Measurements from ENCODE around the gene CTXN1.

The CTXN1 gene

GRCh38 chr19:7903244-7904073 is 22.5 kb downstream of the CTXN1 start, which contains the start of gene MAP2K7 (continued):
- TF ChIP-seq HOXD13 (CRISPR knock-in tag; IDR thresholded peaks at IDR 0.05; ENCODE audit: borderline replicate concordance): no peak
- no peak for TF ChIP-seq ZBTB6 (tag by site-specific recombination; IDR thresholded peaks at IDR 0.05)
- no peak; the same call in 1 of the 2 replicates for TF ChIP-seq KLF16 (tag by site-specific recombination; IDR thresholded peaks at IDR 0.05)
- TF ChIP-seq ZNF19 (tag by site-specific recombination; IDR thresholded peaks at IDR 0.05; ENCODE audit: low read depth): no peak
- TF ChIP-seq, protein P1, sequence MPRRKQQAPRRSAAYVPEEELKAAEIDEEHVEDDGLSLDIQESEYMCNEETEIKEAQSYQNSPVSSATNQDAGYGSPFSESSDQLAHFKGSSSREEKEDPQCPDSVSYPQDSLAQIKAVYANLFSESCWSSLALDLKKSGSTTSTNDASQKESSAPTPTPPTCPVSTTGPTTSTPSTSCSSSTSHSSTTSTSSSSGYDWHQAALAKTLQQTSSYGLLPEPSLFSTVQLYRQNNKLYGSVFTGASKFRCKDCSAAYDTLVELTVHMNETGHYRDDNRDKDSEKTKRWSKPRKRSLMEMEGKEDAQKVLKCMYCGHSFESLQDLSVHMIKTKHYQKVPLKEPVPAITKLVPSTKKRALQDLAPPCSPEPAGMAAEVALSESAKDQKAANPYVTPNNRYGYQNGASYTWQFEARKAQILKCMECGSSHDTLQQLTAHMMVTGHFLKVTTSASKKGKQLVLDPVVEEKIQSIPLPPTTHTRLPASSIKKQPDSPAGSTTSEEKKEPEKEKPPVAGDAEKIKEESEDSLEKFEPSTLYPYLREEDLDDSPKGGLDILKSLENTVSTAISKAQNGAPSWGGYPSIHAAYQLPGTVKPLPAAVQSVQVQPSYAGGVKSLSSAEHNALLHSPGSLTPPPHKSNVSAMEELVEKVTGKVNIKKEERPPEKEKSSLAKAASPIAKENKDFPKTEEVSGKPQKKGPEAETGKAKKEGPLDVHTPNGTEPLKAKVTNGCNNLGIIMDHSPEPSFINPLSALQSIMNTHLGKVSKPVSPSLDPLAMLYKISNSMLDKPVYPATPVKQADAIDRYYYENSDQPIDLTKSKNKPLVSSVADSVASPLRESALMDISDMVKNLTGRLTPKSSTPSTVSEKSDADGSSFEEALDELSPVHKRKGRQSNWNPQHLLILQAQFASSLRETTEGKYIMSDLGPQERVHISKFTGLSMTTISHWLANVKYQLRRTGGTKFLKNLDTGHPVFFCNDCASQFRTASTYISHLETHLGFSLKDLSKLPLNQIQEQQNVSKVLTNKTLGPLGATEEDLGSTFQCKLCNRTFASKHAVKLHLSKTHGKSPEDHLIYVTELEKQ (tag by site-specific recombination; IDR thresholded peaks at IDR 0.05; ENCODE audit: borderline replicate concordance): no peak
- TF ChIP-seq, protein P2, sequence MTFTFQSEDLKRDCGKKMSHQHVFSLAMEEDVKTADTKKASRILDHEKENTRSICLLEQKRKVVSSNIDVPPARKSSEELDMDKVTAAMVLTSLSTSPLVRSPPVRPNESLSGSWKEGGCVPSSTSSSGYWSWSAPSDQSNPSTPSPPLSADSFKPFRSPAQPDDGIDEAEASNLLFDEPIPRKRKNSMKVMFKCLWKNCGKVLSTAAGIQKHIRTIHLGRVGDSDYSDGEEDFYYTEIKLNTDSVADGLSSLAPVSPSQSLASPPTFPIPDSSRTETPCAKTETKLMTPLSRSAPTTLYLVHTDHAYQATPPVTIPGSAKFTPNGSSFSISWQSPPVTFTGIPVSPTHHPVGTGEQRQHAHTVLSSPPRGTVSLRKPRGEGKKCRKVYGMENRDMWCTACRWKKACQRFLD (tag by site-specific recombination; IDR thresholded peaks at IDR 0.05): no peak
- TF ChIP-seq ZXDB (tag by site-specific recombination; IDR thresholded peaks at IDR 0.05): peak; percentile 43; the same call in 1 of the 2 replicates
- TF ChIP-seq ZNF664 (tag by site-specific recombination; IDR thresholded peaks at IDR 0.05): no peak
- TF ChIP-seq WT1 (tag by site-specific recombination; IDR thresholded peaks at IDR 0.05): no peak
- no peak for TF ChIP-seq GLI4 (tag by site-specific recombination; IDR thresholded peaks at IDR 0.05)
- TF ChIP-seq ZNF404 (tag by site-specific recombination; IDR thresholded peaks at IDR 0.05): no peak
- TF ChIP-seq ZNF600 (tag by site-specific recombination; IDR thresholded peaks at IDR 0.05): 0 out of 2 replicates have a peak, but pooled peaks have one; percentile 15
- peak; percentile 79 for TF ChIP-seq IKZF3 (tag by site-specific recombination; IDR thresholded peaks at IDR 0.05)
- no peak for TF ChIP-seq ZNF221 (tag by site-specific recombination; IDR thresholded peaks at IDR 0.05; ENCODE audit: borderline replicate concordance)
- no peak for TF ChIP-seq REPIN1 (tag by site-specific recombination; IDR thresholded peaks at IDR 0.05; ENCODE audit: low read depth)
- TF ChIP-seq KLF7 (tag by site-specific recombination; IDR thresholded peaks at IDR 0.05; ENCODE audit: borderline replicate concordance): no peak
- TF ChIP-seq ZNF560 (tag by site-specific recombination; IDR thresholded peaks at IDR 0.05; ENCODE audit: borderline replicate concordance): no peak
- no peak for TF ChIP-seq GFI1B (tag by site-specific recombination; IDR thresholded peaks at IDR 0.05)
- no peak for TF ChIP-seq OVOL3 (tag by site-specific recombination; IDR thresholded peaks at IDR 0.05)
- no peak for TF ChIP-seq ZNF138 (tag by site-specific recombination; IDR thresholded peaks at IDR 0.05; ENCODE audit: borderline replicate concordance)
- no peak for TF ChIP-seq FEZF1 (tag by site-specific recombination; IDR thresholded peaks at IDR 0.05)
- no peak for TF ChIP-seq ZNF391 (tag by site-specific recombination; IDR thresholded peaks at IDR 0.05; ENCODE audit: borderline replicate concordance, low read depth)
- TF ChIP-seq, protein P3, sequence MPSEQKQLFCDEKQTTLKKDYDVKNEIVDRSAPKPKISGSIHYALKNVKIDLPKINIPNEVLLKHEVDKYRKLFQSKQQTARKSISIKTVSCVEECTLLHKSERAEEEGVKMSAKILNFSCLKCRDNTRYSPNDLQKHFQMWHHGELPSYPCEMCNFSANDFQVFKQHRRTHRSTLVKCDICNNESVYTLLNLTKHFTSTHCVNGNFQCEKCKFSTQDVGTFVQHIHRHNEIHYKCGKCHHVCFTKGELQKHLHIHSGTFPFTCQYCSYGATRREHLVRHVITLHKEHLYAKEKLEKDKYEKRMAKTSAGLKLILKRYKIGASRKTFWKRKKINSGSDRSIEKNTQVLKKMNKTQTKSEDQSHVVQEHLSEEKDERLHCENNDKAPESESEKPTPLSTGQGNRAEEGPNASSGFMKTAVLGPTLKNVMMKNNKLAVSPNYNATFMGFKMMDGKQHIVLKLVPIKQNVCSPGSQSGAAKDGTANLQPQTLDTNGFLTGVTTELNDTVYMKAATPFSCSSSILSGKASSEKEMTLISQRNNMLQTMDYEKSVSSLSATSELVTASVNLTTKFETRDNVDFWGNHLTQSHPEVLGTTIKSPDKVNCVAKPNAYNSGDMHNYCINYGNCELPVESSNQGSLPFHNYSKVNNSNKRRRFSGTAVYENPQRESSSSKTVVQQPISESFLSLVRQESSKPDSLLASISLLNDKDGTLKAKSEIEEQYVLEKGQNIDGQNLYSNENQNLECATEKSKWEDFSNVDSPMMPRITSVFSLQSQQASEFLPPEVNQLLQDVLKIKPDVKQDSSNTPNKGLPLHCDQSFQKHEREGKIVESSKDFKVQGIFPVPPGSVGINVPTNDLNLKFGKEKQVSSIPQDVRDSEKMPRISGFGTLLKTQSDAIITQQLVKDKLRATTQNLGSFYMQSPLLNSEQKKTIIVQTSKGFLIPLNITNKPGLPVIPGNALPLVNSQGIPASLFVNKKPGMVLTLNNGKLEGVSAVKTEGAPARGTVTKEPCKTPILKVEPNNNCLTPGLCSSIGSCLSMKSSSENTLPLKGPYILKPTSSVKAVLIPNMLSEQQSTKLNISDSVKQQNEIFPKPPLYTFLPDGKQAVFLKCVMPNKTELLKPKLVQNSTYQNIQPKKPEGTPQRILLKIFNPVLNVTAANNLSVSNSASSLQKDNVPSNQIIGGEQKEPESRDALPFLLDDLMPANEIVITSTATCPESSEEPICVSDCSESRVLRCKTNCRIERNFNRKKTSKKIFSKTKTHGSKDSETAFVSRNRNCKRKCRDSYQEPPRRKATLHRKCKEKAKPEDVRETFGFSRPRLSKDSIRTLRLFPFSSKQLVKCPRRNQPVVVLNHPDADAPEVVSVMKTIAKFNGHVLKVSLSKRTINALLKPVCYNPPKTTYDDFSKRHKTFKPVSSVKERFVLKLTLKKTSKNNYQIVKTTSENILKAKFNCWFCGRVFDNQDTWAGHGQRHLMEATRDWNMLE (tag by site-specific recombination; conservative IDR thresholded peaks at IDR 0.05; ENCODE audit: low read depth): no peak
- no peak; the same call in none of the 2 replicates for TF ChIP-seq PBX3 (CRISPR knock-in tag; IDR thresholded peaks at IDR 0.05)
- TF ChIP-seq ZNF248 (tag by site-specific recombination; IDR thresholded peaks at IDR 0.05): no peak
- TF ChIP-seq ZNF341 (tag by site-specific recombination; IDR thresholded peaks at IDR 0.05; ENCODE audit: low read depth): no peak
- TF ChIP-seq ZNF621 (tag by site-specific recombination; IDR thresholded peaks at IDR 0.05): no peak
